Parietal lobe (tissue), 1 donor: ENCODE results near the gene OR13C9. TPM values are rescaled to one million over a fixed set of nuclear protein-coding genes. Genes with fewer than 3 reads are reported as not detected.

Source experiments
- total RNA-seq: library from RNA; depleted of rRNA; stranded (reverse); fragments of >200 nt; gene quantifications from one replicate; pipeline ENCODE4 v1.2.3, GENCODE V29; 2014

Gene OR13C9
- total RNA-seq = not detected

GRCh38 chr9:104618104-104618503, at the start of gene OR13C9:
OR13C9 (minus strand) TSS chr9:104618204; CDS start chr9:104618204, 0 bp downstream.

GRCh38 chr9:104605527-104605926, 12.5 kb downstream of the OR13C9 start, which contains the start of gene OR13C2:
OR13C2 (minus strand) TSS chr9:104605627; CDS start chr9:104605627, 0 bp downstream.

GRCh38 chr9:104599313-104599712, 18.7 kb downstream of the OR13C9 start, which contains the start of gene OR13C5:
OR13C5 (minus strand) TSS chr9:104599413; CDS start chr9:104599413, 0 bp downstream.

GRCh38 chr9:104568868-104569267, 49.1 kb downstream of the OR13C9 start, which contains the start of gene OR13C8:
OR13C8 (plus strand) TSS chr9:104569168; CDS start chr9:104569168, 0 bp downstream.

Other genes with a start within 250 kb of the OR13C9 start
- gene OR13F1, start 113.9 kb downstream of the OR13C9 start, total RNA-seq = not detected
- gene OR13C4, start 91.0 kb downstream of the OR13C9 start, total RNA-seq = not detected
- gene OR13C3, start 81.3 kb downstream of the OR13C9 start, total RNA-seq = not detected
- not detected for gene OR13C8, start 49.0 kb downstream of the OR13C9 start, total RNA-seq
- gene OR13C5, start 18.8 kb downstream of the OR13C9 start, total RNA-seq = not detected
- not detected for gene OR13C2, start 12.6 kb downstream of the OR13C9 start, total RNA-seq
- gene OR13D1, start 76.3 kb upstream of the OR13C9 start, total RNA-seq = not detected
- 63.2 TPM for gene NIPSNAP3A, start 129.5 kb upstream of the OR13C9 start, total RNA-seq
- 17.5 TPM for gene NIPSNAP3B, start 145.9 kb upstream of the OR13C9 start, total RNA-seq